ENCODE measurements around the gene ANO8.

- TF ChIP-seq CTCF (IDR thresholded peaks at IDR 0.05): no peak
- no peak for TF ChIP-seq POLR2A (IDR thresholded peaks at IDR 0.05)
Measured at GRCh38 chr19:17357724-17358123, 23.1 kb upstream of the ANO8 start.
